ENCODE results near the gene BLCAP. TPM values are rescaled to one million over a fixed set of nuclear protein-coding genes. Genes with fewer than 3 reads are reported as not detected.

The BLCAP gene
- total RNA-seq, 3 donors from 2014 or later = 62.9 to 81.8 (median 63.2) TPM

DNA sequence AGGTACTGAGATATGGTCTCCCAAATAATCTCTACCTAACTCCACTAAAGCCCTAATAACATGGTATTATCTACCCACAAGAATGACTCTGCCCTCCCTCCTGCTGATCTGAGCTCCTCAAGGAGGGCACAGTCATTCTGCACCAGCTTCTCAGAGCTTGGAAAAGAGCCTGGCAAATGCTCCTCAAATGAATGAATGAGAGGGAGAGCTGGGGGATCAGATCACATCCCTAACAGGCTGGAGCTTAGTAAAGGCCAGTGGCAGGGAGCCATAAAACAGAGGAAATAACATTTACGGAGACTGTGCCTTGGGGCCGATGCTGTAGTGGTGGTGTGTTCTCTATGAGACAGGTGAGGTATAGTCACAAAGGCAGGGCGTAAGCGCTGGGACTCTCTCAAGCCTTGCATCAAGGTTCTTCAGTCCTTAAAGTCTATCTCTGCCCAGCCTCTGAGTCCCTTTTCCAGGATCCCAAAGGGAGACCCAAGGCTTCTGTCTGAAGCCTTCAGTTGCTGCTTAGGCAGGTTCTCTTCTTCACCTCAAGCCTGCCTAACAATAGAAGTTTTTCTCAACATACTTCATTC is 13.8 kb downstream of the BLCAP start:
- intact Hi-C loops (cut with DNase I; ENCODE audit: low total_unique reads) = loop anchor here (10.0 kb wide), 1 partner anchor 109 kb away; no protein-coding TSS in a partner anchor
- no peak for DNase-seq (ENCODE audit: low spot score in 2 of 2)

GRCh38 chr20:37511610-37512275 is 15.9 kb downstream of the BLCAP start:
- H3K36me3 ChIP-seq = no peaks in the 10 kb centered on the region
- intact Hi-C loops (cut with DNase I; ENCODE audit: low total_unique reads) = loop anchor here (10.0 kb wide), 1 partner anchor 107 kb away; no protein-coding TSS in a partner anchor

More for the DNA sequence above, 13.8 kb downstream of the BLCAP start:
- Histone ChIP-seq H3K4me3 (no peak overlapping the region), H3K27me3 (no peaks in the 10 kb centered on the region), H3K27ac (no peak overlapping the region), H3K4me1 (no peaks in the 10 kb centered on the region), H3K36me3 (peaks cover 3% of the 10 kb centered on the region), H3K9me3 (no peaks in the 10 kb centered on the region)
- TF ChIP-seq POLR2AphosphoS5 (IDR thresholded peaks at IDR 0.05) (no peak), POLR2A (IDR thresholded peaks at IDR 0.05) (no peak)

GRCh38 chr20:37510226-37510625 is 17.4 kb downstream of the BLCAP start:
- TF ChIP-seq POLR2AphosphoS5 (IDR thresholded peaks at IDR 0.05) = no peak
- TF ChIP-seq CTCF (IDR thresholded peaks at IDR 0.05) = no peak
- TF ChIP-seq POLR2A (IDR thresholded peaks at IDR 0.05) = no peak
- Histone ChIP-seq H3K9me3 (no peaks in the 10 kb centered on the region), H3K4me1 (no peaks in the 10 kb centered on the region), H3K27ac (no peak overlapping the region), H3K27me3 (no peaks in the 10 kb centered on the region), H3K4me3 (no peak overlapping the region), H3K36me3 (no peaks in the 10 kb centered on the region)
- intact Hi-C loops (cut with DNase I; ENCODE audit: low total_unique reads) = loop anchor here (10.0 kb wide), 1 partner anchor 105 kb away; no protein-coding TSS in a partner anchor
- no peak for DNase-seq (ENCODE audit: low spot score in 2 of 2)

More at GRCh38 chr20:37511610-37512275, 15.9 kb downstream of the BLCAP start:
- Histone ChIP-seq H3K27ac (no peak overlapping the region), H3K9me3 (no peaks in the 10 kb centered on the region), H3K4me1 (no peaks in the 10 kb centered on the region), H3K27me3 (no peaks in the 10 kb centered on the region), H3K4me3 (no peak overlapping the region)
- no peak for DNase-seq (ENCODE audit: low spot score in 2 of 2)
- TF ChIP-seq POLR2A (IDR thresholded peaks at IDR 0.05) (no peak), POLR2AphosphoS5 (IDR thresholded peaks at IDR 0.05) (no peak), CTCF (IDR thresholded peaks at IDR 0.05) (no peak)

DNA sequence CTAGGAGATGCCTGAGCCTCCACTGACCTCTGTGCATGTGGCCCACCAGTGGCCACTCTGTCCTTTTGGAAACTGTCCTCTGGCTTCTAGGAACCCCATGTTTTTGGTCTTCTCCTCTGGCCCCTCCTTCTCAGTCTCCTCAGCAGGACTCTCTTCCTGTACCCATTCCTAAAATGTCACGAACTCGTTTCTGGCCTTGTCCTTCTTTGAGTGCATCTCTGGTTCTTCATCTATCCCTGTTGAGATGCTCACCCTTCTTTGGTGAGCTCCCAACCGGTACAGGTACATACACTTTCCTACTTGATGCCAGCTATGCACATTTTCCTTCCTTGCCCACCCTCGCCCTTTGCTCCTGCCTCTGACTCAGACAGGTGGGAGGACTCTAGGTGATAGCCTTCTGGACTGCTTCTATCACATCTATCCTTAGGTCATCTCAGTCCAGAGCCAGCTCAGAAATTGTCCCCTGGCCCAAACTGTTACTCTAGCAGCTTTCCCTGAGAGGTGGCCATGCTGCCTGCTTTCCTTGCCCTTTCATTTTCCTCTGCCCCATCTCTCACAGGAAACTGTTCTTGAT is 21.4 kb downstream of the BLCAP start:
- Histone ChIP-seq H3K27ac (no peak overlapping the region), H3K4me3 (no peak overlapping the region), H3K9me3 (no peaks in the 10 kb centered on the region), H3K27me3 (no peaks in the 10 kb centered on the region), H3K36me3 (no peaks in the 10 kb centered on the region), H3K4me1 (no peaks in the 10 kb centered on the region)
- intact Hi-C loops (cut with DNase I; ENCODE audit: low total_unique reads) = no loop called here
- no peak for DNase-seq (ENCODE audit: low spot score in 2 of 2)
- TF ChIP-seq POLR2A (IDR thresholded peaks at IDR 0.05) (no peak), CTCF (IDR thresholded peaks at IDR 0.05) (no peak), POLR2AphosphoS5 (IDR thresholded peaks at IDR 0.05) (no peak)

- H3K27ac ChIP-seq = no peak overlapping the region
- TF ChIP-seq POLR2AphosphoS5 (IDR thresholded peaks at IDR 0.05) = no peak
- no peak for TF ChIP-seq CTCF (IDR thresholded peaks at IDR 0.05)
- no peaks in the 10 kb centered on the region for H3K27me3 ChIP-seq
- no peaks in the 10 kb centered on the region for H3K9me3 ChIP-seq
- H3K4me1 ChIP-seq = no peaks in the 10 kb centered on the region
- intact Hi-C loops (cut with DNase I; ENCODE audit: low total_unique reads) = no loop called here
- H3K36me3 ChIP-seq = no peaks in the 10 kb centered on the region
- no peak overlapping the region for H3K4me3 ChIP-seq
- DNase-seq (ENCODE audit: low spot score in 2 of 2) = no peak
Measured at GRCh38 chr20:37505263-37506151, 22.2 kb downstream of the BLCAP start.

Data from breast epithelium (tissue), 4 donors.